ENCODE data around the gene MPND.

- TF ChIP-seq CTCF (IDR thresholded peaks at IDR 0.05), result no peak
- TF ChIP-seq ZFX (IDR thresholded peaks at IDR 0.05; ENCODE audit: borderline replicate concordance), result no peak
Measured at GRCh38 chr19:4305257-4305612, 38.1 kb upstream of the MPND start.

Data from 22Rv1 (cell line).